Measurements from ENCODE around the gene PCLO. TPM values are rescaled to one million over a fixed set of nuclear protein-coding genes. Genes with fewer than 3 reads are reported as not detected.

The PCLO gene
- total and polyA plus RNA-seq, 9 of the 15 experiments (the other 6 are each of a cell fraction or from before 2014, with no cell fraction given) = under 0.01 to 0.01 TPM; not detected in 7

DNA sequence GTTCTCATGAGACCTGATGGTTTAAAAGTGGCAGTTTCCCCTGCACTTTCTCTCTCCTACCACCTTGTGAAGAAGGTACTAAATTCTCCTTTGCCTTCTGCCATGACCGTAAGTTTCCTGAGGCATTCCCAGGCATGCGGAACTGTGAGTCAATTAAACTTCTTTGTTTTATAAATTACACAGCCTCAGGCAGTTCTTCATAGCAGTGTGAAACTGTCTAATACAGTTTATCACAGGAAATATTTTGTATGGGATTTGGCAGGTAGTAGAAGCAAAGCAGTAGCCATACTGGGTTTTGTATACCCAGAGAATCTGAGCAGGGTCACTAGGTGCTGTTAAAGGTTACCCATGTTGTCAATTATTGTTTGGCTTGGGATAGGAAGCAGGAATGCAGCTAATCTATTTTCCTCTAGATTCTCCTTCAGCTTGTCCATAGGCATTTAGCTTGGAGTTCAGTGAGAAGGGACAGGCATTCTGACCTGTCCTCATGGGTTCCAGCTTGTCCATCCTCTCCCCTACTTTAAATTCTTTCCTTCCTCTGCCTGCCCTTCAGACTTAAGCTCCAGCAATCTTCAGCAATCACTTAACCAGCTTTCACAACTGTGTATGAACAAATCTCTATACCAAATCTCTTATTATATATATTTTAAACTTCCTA lies 186.7 kb downstream of the PCLO start:
- H3K79me2 ChIP-seq (ENCODE audit: control insufficient read depth, insufficient read depth, low read length) = no peaks in the 10 kb centered on the region
- DNase-seq (ENCODE audit: extremely low read depth in 1 of 4, low spot score in 3 of 4) (no peak), FAIRE-seq (no peak), ATAC-seq (no peak)
- CTCF ChIA-PET (ENCODE audit: low intra/inter-chr PET ratio) = no interaction called here
- no peak overlapping the region for H3K4me2 ChIP-seq (ENCODE audit: insufficient read depth, low read length)
- in situ Hi-C loops (cut with MboI) (no loop called here), intact Hi-C loops (cut with micrococcal nuclease) (no loop called here)
- H3K27ac ChIP-seq (ENCODE audit: extremely low read depth, low read depth, low read length) = no peak overlapping the region
- no TSS peak for BruUV-seq (replicated peaks)
- H3K27me3 ChIP-seq (ENCODE audit: control insufficient read depth in 2 of 2, insufficient read depth in 2 of 2, low read length in 2 of 2) = no peaks in the 10 kb centered on the region
- no peaks in the 10 kb centered on the region for H3K4me1 ChIP-seq (replicated peaks in 1 of 2; ENCODE audit: control insufficient read depth in 2 of 2, insufficient read depth in 2 of 2, low read length in 2 of 2)
- no peak overlapping the region for H3K9ac ChIP-seq (ENCODE audit: insufficient read depth in 1 of 2, low read depth in 2 of 2, low read length in 2 of 2)
- no peak for TF ChIP-seq GABPA (tag; conservative IDR thresholded peaks at IDR 0.05; ENCODE audit: low read depth)
- no peak for TF ChIP-seq ASH1L (IDR thresholded peaks at IDR 0.05; ENCODE audit: borderline replicate concordance, low read depth, partially characterized antibody)
- TF ChIP-seq, protein P1, sequence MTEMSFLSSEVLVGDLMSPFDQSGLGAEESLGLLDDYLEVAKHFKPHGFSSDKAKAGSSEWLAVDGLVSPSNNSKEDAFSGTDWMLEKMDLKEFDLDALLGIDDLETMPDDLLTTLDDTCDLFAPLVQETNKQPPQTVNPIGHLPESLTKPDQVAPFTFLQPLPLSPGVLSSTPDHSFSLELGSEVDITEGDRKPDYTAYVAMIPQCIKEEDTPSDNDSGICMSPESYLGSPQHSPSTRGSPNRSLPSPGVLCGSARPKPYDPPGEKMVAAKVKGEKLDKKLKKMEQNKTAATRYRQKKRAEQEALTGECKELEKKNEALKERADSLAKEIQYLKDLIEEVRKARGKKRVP (CRISPR knock-in tag; IDR thresholded peaks at IDR 0.05) = no peak
- TF ChIP-seq, protein P2, sequence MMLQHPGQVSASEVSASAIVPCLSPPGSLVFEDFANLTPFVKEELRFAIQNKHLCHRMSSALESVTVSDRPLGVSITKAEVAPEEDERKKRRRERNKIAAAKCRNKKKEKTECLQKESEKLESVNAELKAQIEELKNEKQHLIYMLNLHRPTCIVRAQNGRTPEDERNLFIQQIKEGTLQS (IDR thresholded peaks at IDR 0.05) = no peak
- TF ChIP-seq, protein P2 (CRISPR knock-in tag; conservative IDR thresholded peaks at IDR 0.05) = no peak
- no peak for TF ChIP-seq KAT2B (IDR thresholded peaks at IDR 0.05; ENCODE audit: low read depth, low read length)
- TF ChIP-seq CCAR2 (IDR thresholded peaks at IDR 0.05; ENCODE audit: low read depth, low read length) = no peak
- no peak for TF ChIP-seq ATF1 (CRISPR knock-in tag; IDR thresholded peaks at IDR 0.05)
- TF ChIP-seq ATF1 (tag; IDR thresholded peaks at IDR 0.05) = no peak
- TF ChIP-seq PPARD (CRISPR knock-in tag; IDR thresholded peaks at IDR 0.05) = no peak
- TF ChIP-seq, protein P3, sequence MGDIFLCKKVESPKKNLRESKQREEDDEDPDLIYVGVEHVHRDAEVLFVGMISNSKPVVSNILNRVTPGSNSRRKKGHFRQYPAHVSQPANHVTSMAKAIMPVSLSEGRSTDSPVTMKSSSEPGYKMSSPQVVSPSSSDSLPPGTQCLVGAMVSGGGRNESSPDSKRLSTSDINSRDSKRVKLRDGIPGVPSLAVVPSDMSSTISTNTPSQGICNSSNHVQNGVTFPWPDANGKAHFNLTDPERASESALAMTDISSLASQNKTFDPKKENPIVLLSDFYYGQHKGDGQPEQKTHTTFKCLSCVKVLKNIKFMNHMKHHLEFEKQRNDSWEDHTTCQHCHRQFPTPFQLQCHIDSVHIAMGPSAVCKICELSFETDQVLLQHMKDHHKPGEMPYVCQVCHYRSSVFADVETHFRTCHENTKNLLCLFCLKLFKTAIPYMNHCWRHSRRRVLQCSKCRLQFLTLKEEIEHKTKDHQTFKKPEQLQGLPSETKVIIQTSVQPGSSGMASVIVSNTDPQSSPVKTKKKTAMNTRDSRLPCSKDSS (IDR thresholded peaks at IDR 0.05; ENCODE audit: low read depth, partially characterized antibody) = no peak
- TF ChIP-seq CBX1 (IDR thresholded peaks at IDR 0.05; ENCODE audit: low read depth) = no peak
- TF ChIP-seq CHD2 (IDR thresholded peaks at IDR 0.05; ENCODE audit: low read depth, low read length) = no peak
- no peak for TF ChIP-seq EWSR1 (IDR thresholded peaks at IDR 0.05; ENCODE audit: borderline replicate concordance, low read depth, partially characterized antibody)
- TF ChIP-seq RBM14 (IDR thresholded peaks at IDR 0.05; ENCODE audit: borderline replicate concordance, insufficient read depth, low read depth, low read length) = no peak
- TF ChIP-seq GTF2E2 (tag; IDR thresholded peaks at IDR 0.05) = no peak
- TF ChIP-seq SAP30 (IDR thresholded peaks at IDR 0.05; ENCODE audit: borderline replicate concordance, insufficient read depth, low read depth, low read length, poor library complexity, severe bottlenecking) = no peak
- no peak for TF ChIP-seq NFIC (IDR thresholded peaks at IDR 0.05)
- no peaks in the 10 kb centered on the region for H3K9me1 ChIP-seq (ENCODE audit: control insufficient read depth, insufficient read depth, low read length)
- WGBS (ENCODE audit: insufficient coverage, low coverage, missing lambda C conversion rate) = 4% methylated on average over 2 of the region's 2 CpGs
- no peaks in the 10 kb centered on the region for H3K36me3 ChIP-seq (ENCODE audit: control insufficient read depth, insufficient read depth, low read length)
- no peak overlapping the region for H3K4me3 ChIP-seq
- POLR2A ChIA-PET = no interaction called here
- H2AFZ ChIP-seq (ENCODE audit: low read depth, low read length) = no peak overlapping the region
- H3K9me3 ChIP-seq (replicated peaks; ENCODE audit: control insufficient read depth, insufficient read depth, low read depth, low read length) = no peaks in the 10 kb centered on the region
- no peaks in the 10 kb centered on the region for H4K20me1 ChIP-seq (replicated peaks; ENCODE audit: control insufficient read depth, insufficient read depth, low read length)
